GM13976 (cell line): ENCODE measurements around the gene CCM2.
"Not testable (repeated sequence)": the region's sequence is repeated elsewhere in the genome, so short reads cannot be mapped to it uniquely, and the experiment has no call there.

Source experiments
- DNase-seq: peaks from one replicate; pipeline ENCODE4 v3.0.0; 2012; ENCODE audit warnings: low spot score
- CTCF ChIP-seq: IDR thresholded peaks from 2 replicates; pipeline ENCODE4 v1.5.1; 2012; ENCODE audit warnings: borderline replicate concordance, mild to moderate bottlenecking; ENCODE audit not compliant: insufficient read depth; ENCODE audit errors: extremely low read depth, missing control alignments, control extremely low read depth
- in situ Hi-C: fragments of 300-500 bp; cut with MboI; formaldehyde crosslinking; loops from one replicate; pipeline ENCODE4 v1.12.0; 2022; ENCODE audit warnings: low sequenced_read_pairs, mixed read lengths, inconsistent platforms; ENCODE audit not compliant: unreplicated experiment

The CCM2 gene

DNA sequence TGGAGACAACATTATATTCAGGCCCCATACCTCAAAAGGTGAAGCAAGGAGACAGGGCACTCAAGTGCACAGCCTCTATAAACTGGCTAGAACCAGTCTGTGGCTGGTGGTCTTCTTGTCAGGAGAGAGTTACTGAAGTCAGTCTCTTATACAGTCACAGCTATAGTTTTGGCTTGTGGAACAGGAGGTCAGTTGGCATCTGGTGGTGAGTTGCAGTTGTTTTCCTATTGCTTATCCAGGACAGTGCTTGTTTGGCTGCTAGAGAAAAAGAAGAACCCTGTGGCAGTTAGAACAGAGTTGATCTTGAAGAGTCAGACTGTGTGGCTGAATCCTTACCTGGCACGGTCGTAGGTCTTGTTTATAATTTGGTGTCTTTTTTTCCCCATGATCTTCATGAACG is 17.3 kb downstream of the CCM2 start:
- no peak for DNase-seq
- in situ Hi-C loops = no loop called here
- no peak for TF ChIP-seq CTCF

GRCh38 chr7:45020915-45021314 is 20.9 kb downstream of the CCM2 start:
- no peak for TF ChIP-seq CTCF
- no peak for DNase-seq
- in situ Hi-C loops = no loop called here

DNA sequence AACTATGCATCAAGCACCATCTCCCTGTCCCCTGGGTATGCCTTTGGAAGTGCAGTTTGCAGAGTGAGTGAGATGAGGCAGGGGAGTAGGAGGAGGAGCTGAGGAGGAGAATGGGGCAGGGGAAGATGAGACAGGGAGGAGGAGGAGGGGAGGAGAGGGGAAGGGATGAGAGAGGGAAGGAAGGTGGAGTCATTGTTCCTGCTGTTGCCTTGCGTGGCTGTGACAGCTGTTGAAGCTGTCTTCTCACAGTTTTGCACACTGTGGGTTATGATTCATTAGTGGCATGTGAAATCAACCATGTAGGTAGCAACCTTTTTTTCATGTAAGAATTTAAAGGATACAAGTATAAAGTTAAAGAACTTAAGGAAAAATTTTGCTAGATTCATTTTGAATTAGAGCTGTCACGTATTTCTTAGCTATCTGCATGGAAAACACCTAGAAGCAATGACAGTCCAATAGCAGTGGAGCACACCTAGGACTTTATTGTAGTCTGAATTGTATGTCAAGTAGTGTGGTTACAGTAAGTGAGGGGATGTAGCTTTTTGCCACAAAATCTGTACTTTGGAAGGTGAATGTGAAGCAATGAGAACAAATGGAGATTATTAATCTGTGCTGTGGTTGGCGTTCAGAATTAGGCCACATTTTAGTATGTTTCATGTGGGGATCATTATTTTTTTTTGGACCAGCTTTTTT is 21.7 kb downstream of the CCM2 start:
- TF ChIP-seq CTCF = no peak

DNA sequence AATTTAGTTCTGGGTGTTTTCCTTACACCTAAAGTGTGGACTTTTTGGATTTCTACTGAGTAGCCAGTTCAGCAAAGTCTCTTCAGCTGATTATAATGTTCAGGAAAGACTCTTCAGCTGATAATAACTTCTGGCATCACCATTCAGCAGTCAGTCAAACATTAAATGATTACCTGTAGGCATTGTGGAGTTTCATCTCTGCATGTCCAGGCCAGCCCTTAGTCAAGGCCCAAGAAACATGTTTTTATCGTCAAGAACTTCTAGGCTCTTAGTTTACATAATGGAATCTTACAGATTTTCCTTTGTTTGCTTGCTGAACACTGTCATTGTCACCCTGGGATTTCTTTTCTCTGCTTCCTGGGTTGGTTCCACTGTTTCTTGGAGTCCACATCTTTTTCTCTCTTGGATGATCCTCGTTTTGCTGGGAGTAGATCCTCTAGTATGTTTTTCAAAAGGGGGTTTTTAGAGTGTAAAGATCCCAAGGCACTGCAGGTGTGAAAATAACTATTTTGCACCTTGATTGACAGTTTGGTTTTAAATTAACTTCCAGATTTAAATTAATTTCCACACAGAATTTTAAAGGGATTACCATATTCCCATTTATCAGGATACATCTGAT is 24.2 kb downstream of the CCM2 start:
- in situ Hi-C loops = no loop called here
- no peak for TF ChIP-seq CTCF

More for the DNA sequence above, 21.7 kb downstream of the CCM2 start:
- no peak for DNase-seq
- in situ Hi-C loops = no loop called here

DNA sequence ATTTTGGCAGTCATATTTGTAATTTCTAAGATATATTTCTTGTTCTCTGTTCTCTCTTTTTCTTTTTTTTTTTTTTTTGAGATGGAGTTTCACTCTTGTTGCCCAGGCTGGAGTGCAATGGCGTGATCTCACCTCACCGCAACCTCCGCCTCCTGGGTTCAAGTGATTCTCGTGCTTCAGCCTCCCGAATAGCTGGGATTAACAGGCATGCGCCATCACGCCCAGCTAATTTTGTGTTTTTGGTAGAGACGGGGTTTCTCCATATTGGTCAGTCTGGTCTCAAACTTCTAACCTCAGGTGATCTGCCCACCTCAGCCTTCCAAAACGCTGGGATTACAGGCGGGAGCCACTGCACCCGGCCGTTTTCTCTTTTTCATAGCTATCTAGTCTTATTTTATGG is 25.5 kb downstream of the CCM2 start:
- DNase-seq, in situ Hi-C loops: not testable (repeated sequence)

More for the DNA sequence above, 24.2 kb downstream of the CCM2 start:
- no peak for DNase-seq

GRCh38 chr7:45026013-45026412 is 26.0 kb downstream of the CCM2 start:
- in situ Hi-C loops = no loop called here
- TF ChIP-seq CTCF = no peak
- DNase-seq = no peak

GRCh38 chr7:45026984-45027773 is 27.2 kb downstream of the CCM2 start:
- in situ Hi-C loops = no loop called here
- DNase-seq = no peak
- TF ChIP-seq CTCF = no peak
